HepG2 (cell line): ENCODE data around the gene STUB1. TPM values are rescaled to one million over a fixed set of nuclear protein-coding genes. Genes with fewer than 3 reads are reported as not detected.

Source experiments
- AGO1 ChIP-seq: fragments of 200-400 bp; formaldehyde crosslinking; IDR thresholded peaks from 2 replicates; pipeline ENCODE4 v1.6.1; 2017; ENCODE audit warnings: mild to moderate bottlenecking, low read depth, low read length, moderate library complexity; ENCODE audit not compliant: poor library complexity, severe bottlenecking
- ARNT2 ChIP-seq: sonication (generic); formaldehyde crosslinking; IDR thresholded peaks from 2 replicates; pipeline ENCODE4 v1.8.0; 2022; ENCODE audit warnings: mild to moderate bottlenecking, low read depth, missing genetic modification reagents, moderate library complexity
- ATF1 ChIP-seq: IDR thresholded peaks from 2 replicates; pipeline ENCODE4 v1.6.1; 2016; ENCODE audit warnings: mild to moderate bottlenecking, control low read depth
- CEBPG ChIP-seq: IDR thresholded peaks from 2 replicates; pipeline ENCODE4 v1.6.1; 2016
- GATAD2A ChIP-seq: IDR thresholded peaks from 2 replicates; pipeline ENCODE4 v1.6.1; 2016
- HOXA5 ChIP-seq: sonication (generic); formaldehyde crosslinking; IDR thresholded peaks from 2 replicates; pipeline ENCODE4 v1.4.0; 2020; ENCODE audit warnings: missing genetic modification reagents
- MTA1 ChIP-seq: sonication (generic); formaldehyde crosslinking; IDR thresholded peaks from 2 replicates; pipeline ENCODE4 v1.4.0; 2020; ENCODE audit warnings: missing genetic modification reagents, mild to moderate bottlenecking, borderline replicate concordance
- MZF1 ChIP-seq: sonication (generic); formaldehyde crosslinking; IDR thresholded peaks from 2 replicates; pipeline ENCODE4 v1.8.1; 2023; ENCODE audit warnings: mild to moderate bottlenecking, missing genetic modification reagents, borderline replicate concordance
- PHF20 ChIP-seq: sonication (generic); formaldehyde crosslinking; IDR thresholded peaks from 2 replicates; pipeline ENCODE4 v1.5.0; 2020; ENCODE audit warnings: mild to moderate bottlenecking, missing genetic modification reagents
- PITX1 ChIP-seq: sonication (generic); formaldehyde crosslinking; IDR thresholded peaks from 2 replicates; pipeline ENCODE4 v1.5.1; 2020; ENCODE audit warnings: mild to moderate bottlenecking, missing genetic modification reagents
- RCOR2 ChIP-seq: IDR thresholded peaks from 2 replicates; pipeline ENCODE4 v1.6.1; 2016; ENCODE audit warnings: missing biosample characterization, missing genetic modification reagents
- RNF2 ChIP-seq: fragments of 450-650 bp; conservative IDR thresholded peaks from 2 replicates; pipeline ENCODE4 v1.6.1; 2016; ENCODE audit warnings: low read depth
- TBL1XR1 ChIP-seq: fragments of 150-350 bp; IDR thresholded peaks from 2 replicates; pipeline ENCODE4 v1.6.1; 2014; ENCODE audit warnings: borderline replicate concordance, low read length; ENCODE audit not compliant: partially characterized antibody
- TFE3 ChIP-seq: IDR thresholded peaks from 2 replicates; pipeline ENCODE4 v1.6.1; 2016
- TSC22D2 ChIP-seq: sonication (generic); formaldehyde crosslinking; IDR thresholded peaks from 2 replicates; pipeline ENCODE4 v1.5.1; 2020; ENCODE audit warnings: missing genetic modification reagents, mild to moderate bottlenecking, borderline replicate concordance
- ZBTB26 ChIP-seq: IDR thresholded peaks from 2 replicates; pipeline ENCODE4 v1.6.1; 2016; ENCODE audit warnings: missing compliant biosample characterization, missing genetic modification reagents, borderline replicate concordance
- ZBTB7B ChIP-seq: sonication (generic); formaldehyde crosslinking; IDR thresholded peaks from 2 replicates; pipeline ENCODE4 v1.4.0; 2020; ENCODE audit warnings: missing genetic modification reagents
- ZNF10 ChIP-seq: sonication (generic); formaldehyde crosslinking; IDR thresholded peaks from 2 replicates; pipeline ENCODE4 v1.4.0; 2020; ENCODE audit warnings: mild to moderate bottlenecking, low read depth, missing genetic modification reagents, borderline replicate concordance
- ZNF121 ChIP-seq: sonication (generic); formaldehyde crosslinking; IDR thresholded peaks from 2 replicates; pipeline ENCODE4 v1.5.0; 2020; ENCODE audit warnings: mild to moderate bottlenecking, missing genetic modification reagents
- ZNF160 ChIP-seq: sonication (generic); formaldehyde crosslinking; IDR thresholded peaks from 2 replicates; pipeline ENCODE4 v1.8.0; 2022; ENCODE audit warnings: mild to moderate bottlenecking, inconsistent platforms, missing genetic modification reagents
- ZNF180 ChIP-seq: sonication (generic); formaldehyde crosslinking; IDR thresholded peaks from 2 replicates; pipeline ENCODE4 v1.4.0; 2020; ENCODE audit warnings: low read depth, missing genetic modification reagents, borderline replicate concordance
- ZNF207 ChIP-seq: fragments of 450-650 bp; IDR thresholded peaks from 2 replicates; pipeline ENCODE4 v1.6.1; 2016; ENCODE audit warnings: antibody characterized with exemption, borderline replicate concordance
- ZNF224 ChIP-seq: sonication (generic); formaldehyde crosslinking; IDR thresholded peaks from 2 replicates; pipeline ENCODE4 v1.5.0; 2020; ENCODE audit warnings: mild to moderate bottlenecking, missing genetic modification reagents
- ZNF232 ChIP-seq: sonication (generic); formaldehyde crosslinking; IDR thresholded peaks from 2 replicates; pipeline ENCODE4 v1.4.0; 2020; ENCODE audit warnings: missing genetic modification reagents, borderline replicate concordance
- ZNF362 ChIP-seq: sonication (generic); formaldehyde crosslinking; IDR thresholded peaks from 2 replicates; pipeline ENCODE4 v1.4.0; 2020; ENCODE audit warnings: missing genetic modification reagents, mild to moderate bottlenecking, borderline replicate concordance
- ZNF414 ChIP-seq: sonication (generic); formaldehyde crosslinking; IDR thresholded peaks from 2 replicates; pipeline ENCODE4 v1.5.0; 2020; ENCODE audit warnings: missing genetic modification reagents
- ZNF776 ChIP-seq: sonication (generic); formaldehyde crosslinking; IDR thresholded peaks from 2 replicates; pipeline ENCODE4 v1.4.0; 2020; ENCODE audit warnings: mild to moderate bottlenecking, missing genetic modification reagents
- ZSCAN31 ChIP-seq: sonication (generic); formaldehyde crosslinking; IDR thresholded peaks from 2 replicates; pipeline ENCODE4 v1.5.0; 2020; ENCODE audit warnings: low read depth, mild to moderate bottlenecking, missing genetic modification reagents
- polyA plus RNA-seq, 8 experiments: library from polyadenylated mRNA; depleted of rRNA in 3 of 8; stranded (reverse) in 7 of 8; unstranded in 1 of 8; fragments of >200 nt; fragmentation: Illumina TruSeq in 4 of 8; extraction: Trizol in 4 of 8; gene quantifications; 2 replicates each; pipeline versions ENCODE4 v1.2.1 to v1.2.3, GENCODE V29; 2011 to 2016; ENCODE audit warnings: low read depth in 4 of 8, missing spikeins in 1 of 8, mixed read lengths in 1 of 8; ENCODE audit not compliant: insufficient read depth in 1 of 8
- total RNA-seq, 5 experiments: library from RNA; depleted of rRNA; stranded (reverse); fragments of >200 nt; fragmentation: Illumina TruSeq; extraction: Trizol; gene quantifications; 2 replicates each; pipeline ENCODE4 v1.2.3, GENCODE V29; 2016; ENCODE audit warnings: low read depth in 1 of 5

Gene STUB1
- total and polyA plus RNA-seq, 2 of the 13 experiments (the other 11 are each of a cell fraction or from before 2014, with no cell fraction given) = 52.9 to 78.2 TPM

- no peak for TF ChIP-seq ZNF232 (CRISPR knock-in tag)
- TF ChIP-seq HOXA5 = no peak
- no peak; the same call in 1 of the 2 replicates for TF ChIP-seq RNF2
- no peak for TF ChIP-seq CEBPG (CRISPR knock-in tag)
- no peak for TF ChIP-seq RCOR2 (CRISPR knock-in tag)
- no peak for TF ChIP-seq ATF1 (CRISPR knock-in tag)
- TF ChIP-seq ZNF160 (CRISPR knock-in tag) = no peak
- TF ChIP-seq ZNF121 (CRISPR knock-in tag) = no peak
- peak; percentile 26; the same call in 1 of the 2 replicates for TF ChIP-seq TSC22D2 (CRISPR knock-in tag)
- TF ChIP-seq MZF1 = no peak
- TF ChIP-seq PHF20 = no peak
- peak; percentile 45; the same call in 1 of the 2 replicates for TF ChIP-seq ZNF414 (CRISPR knock-in tag)
- no peak for TF ChIP-seq ZNF207
- TF ChIP-seq ZNF10 (CRISPR knock-in tag) = no peak
- TF ChIP-seq ZNF776 = no peak; the same call in 1 of the 2 replicates
- TF ChIP-seq ZBTB26 = no peak
- no peak for TF ChIP-seq GATAD2A (CRISPR knock-in tag)
- no peak for TF ChIP-seq ZNF180 (CRISPR knock-in tag)
- no peak for TF ChIP-seq ARNT2
- TF ChIP-seq ZNF224 (CRISPR knock-in tag) = no peak
- TF ChIP-seq TBL1XR1 = no peak
- TF ChIP-seq AGO1 = peak; percentile 49
- no peak for TF ChIP-seq MTA1 (CRISPR knock-in tag)
- no peak for TF ChIP-seq ZNF362 (CRISPR knock-in tag)
- no peak for TF ChIP-seq ZSCAN31 (CRISPR knock-in tag)
- TF ChIP-seq TFE3 (CRISPR knock-in tag) = no peak
- TF ChIP-seq PITX1 = 0 out of 2 replicates have a peak, but pooled peaks have one; percentile 31
- TF ChIP-seq ZBTB7B = no peak
These were observed 38.7 kb upstream of the STUB1 start, which contains the start of gene MCRIP2 (continued) for GRCh38 chr16:641326-642188.
